B cell (primary cell): ENCODE results near the gene FZD10. TPM values are rescaled to one million over a fixed set of nuclear protein-coding genes. Genes with fewer than 3 reads are reported as not detected.

Source experiments
- ATAC-seq: fragments of 200-7000 bp; cut with Tn5 transposase; one replicate; pipeline ENCODE4 v1.10.0; 2021; ENCODE audit warnings: low read depth, mild to moderate bottlenecking, moderate number of reproducible peaks, moderate library complexity
- CTCF ChIA-PET: fragments of 350-600 bp; sonication (Branson Sonifier 250); formaldehyde crosslinking; loops from one replicate; lab custom pipeline; 2021; ENCODE audit warnings: antibody characterized with exemption, inconsistent platforms; lab: Charles Lee
- POLR2A ChIA-PET: fragments of 350-600 bp; sonication (Branson Sonifier 250); formaldehyde crosslinking; loops from one replicate; lab custom pipeline; 2021; ENCODE audit warnings: antibody characterized with exemption; lab: Charles Lee
- DNase-seq: peaks from one replicate; pipeline ENCODE4 v3.0.0; 2013
- H2AFZ ChIP-seq: 2 replicates; pipeline ENCODE4 v1.6.1; 2012; ENCODE audit warnings: mild to moderate bottlenecking, low read depth, low read length; ENCODE audit not compliant: insufficient read depth, poor library complexity, severe bottlenecking
- H3K27ac ChIP-seq, 2 donors: 1 replicate in 1 of 2; 2 replicates in 1 of 2; pipeline ENCODE4 v1.5.1; 2012 to 2013; ENCODE audit warnings: low read length in 2 of 2, mild to moderate bottlenecking in 2 of 2, moderate library complexity in 1 of 2
- H3K27me3 ChIP-seq, 4 experiments: fragments of 200-600 bp in 1 of 4; sonication (generic) in 1 of 4; replicated peaks in 1 of 4; 1 replicate in 2 of 4; 2 replicates in 2 of 4; pipeline versions ENCODE4 v1.6.1 to v1.7.0; 2013 to 2016; ENCODE audit warnings: low read length in 3 of 4, mild to moderate bottlenecking in 2 of 4, mixed read lengths in 1 of 4, moderate library complexity in 1 of 4; ENCODE audit not compliant: insufficient read depth in 4 of 4, control insufficient read depth in 3 of 4; ENCODE audit errors: control extremely low read depth in 1 of 4
- H3K36me3 ChIP-seq, 2 experiments: replicated peaks in 1 of 2; 1 replicate in 1 of 2; 2 replicates in 1 of 2; pipeline versions ENCODE4 v1.6.1 to v1.7.1; 2013; ENCODE audit warnings: low read length in 1 of 2; ENCODE audit not compliant: insufficient read depth in 2 of 2, control insufficient read depth in 1 of 2; ENCODE audit errors: control extremely low read depth in 1 of 2, extremely low read depth in 1 of 2
- H3K4me1 ChIP-seq, 2 donors: fragments of 200-600 bp in 1 of 2; sonication (generic) in 1 of 2; 1 replicate in 1 of 2; 2 replicates in 1 of 2; pipeline versions ENCODE4 v1.5.1 to v1.6.1; 2013 to 2017; ENCODE audit warnings: low read length in 2 of 2; ENCODE audit not compliant: control insufficient read depth in 2 of 2, insufficient read depth in 2 of 2
- H3K4me2 ChIP-seq: replicated peaks from 2 replicates; pipeline ENCODE3; 2012; ENCODE audit warnings: mild to moderate bottlenecking, low read depth, low read length; ENCODE audit not compliant: poor library complexity, severe bottlenecking
- H3K4me3 ChIP-seq, 5 experiments: fragments of 200-600 bp in 1 of 5; sonication (generic) in 1 of 5; 1 replicate in 3 of 5; 2 replicates in 2 of 5; pipeline versions ENCODE4 v1.5.1 to v1.7.0; 2011 to 2016; ENCODE audit warnings: low read length in 4 of 5, mild to moderate bottlenecking in 4 of 5, low read depth in 2 of 5, control low read depth in 1 of 5, moderate library complexity in 1 of 5; ENCODE audit not compliant: insufficient read depth in 1 of 5; ENCODE audit errors: control extremely low read depth in 1 of 5, extremely low read depth in 1 of 5
- H3K79me2 ChIP-seq: fragments of 200-600 bp; sonication (generic); one replicate; pipeline ENCODE4 v1.6.0; 2016; ENCODE audit warnings: low read length; ENCODE audit not compliant: control insufficient read depth, insufficient read depth
- H3K9ac ChIP-seq: fragments of 200-600 bp; sonication (generic); 2 replicates; pipeline ENCODE4 v1.6.1; 2017; ENCODE audit warnings: mild to moderate bottlenecking, low read length, moderate library complexity
- H3K9me3 ChIP-seq, 3 donors: one replicate each; pipeline versions ENCODE4 v1.6.1 to v1.7.1; 2013; ENCODE audit warnings: low read length in 2 of 3; ENCODE audit not compliant: control insufficient read depth in 2 of 3, insufficient read depth in 1 of 3; ENCODE audit errors: control extremely low read depth in 1 of 3
- H4K20me1 ChIP-seq: 2 replicates; pipeline ENCODE4 v1.6.0; 2012; ENCODE audit warnings: mild to moderate bottlenecking, low read length; ENCODE audit not compliant: insufficient read depth, control insufficient read depth, poor library complexity, severe bottlenecking
- H3K27ac Mint-ChIP-seq: one replicate; pipeline ENCODE4 v1.8.0; 2021; ENCODE audit warnings: mixed read lengths
- H3K27me3 Mint-ChIP-seq: one replicate; pipeline ENCODE4 v1.8.0; 2021; ENCODE audit warnings: mixed read lengths
- H3K4me1 Mint-ChIP-seq: one replicate; pipeline ENCODE4 v1.8.0; 2021; ENCODE audit warnings: mixed read lengths
- H3K4me3 Mint-ChIP-seq: one replicate; pipeline ENCODE4 v1.8.0; 2021; ENCODE audit warnings: mixed read lengths
- H3K9me3 Mint-ChIP-seq: one replicate; pipeline ENCODE4 v1.8.0; 2022; ENCODE audit warnings: mixed read lengths; ENCODE audit not compliant: insufficient read depth
- CTCF ChIP-seq: fragments of 200-600 bp; IDR thresholded peaks from one replicate; pipeline ENCODE4 v1.8.0; 2022; ENCODE audit warnings: antibody characterized with exemption, mild to moderate bottlenecking
- EZH2 ChIP-seq: IDR thresholded peaks from 2 replicates; pipeline ENCODE4 v1.6.1; 2012; ENCODE audit warnings: borderline replicate concordance, low read depth, mild to moderate bottlenecking, moderate library complexity, low read length; ENCODE audit not compliant: insufficient read depth, poor library complexity, severe bottlenecking
- WGBS: methylation state at CpG from one replicate; pipeline ENCODE4 v1.1.5; 2013; ENCODE audit warnings: missing lambda C conversion rate; ENCODE audit not compliant: insufficient coverage; 5-methylcytosine and 5-hydroxymethylcytosine counted together
- intact Hi-C: fragments of 100-400 bp; cut with micrococcal nuclease; formaldehyde crosslinking; loops from one replicate; pipeline ENCODE4 v1.10.0; 2022
- polyA plus RNA-seq: library from polyadenylated mRNA; depleted of rRNA; stranded (reverse); fragments of >200 nt; gene quantifications from 2 replicates; pipeline ENCODE4 v1.2.3, GENCODE V29; 2012
- total RNA-seq, 2 donors: library from RNA; stranded (reverse); fragments of 120-200 nt in 1 of 2; gene quantifications; 1 replicate in 1 of 2; 2 replicates in 1 of 2; pipeline versions ENCODE4 v1.2.3 to v1.2.4, GENCODE V29; 2013 to 2022

FZD10 gene
- total and polyA plus RNA-seq, 2 donors (not counting 1 experiment from before 2014, with no cell fraction given) = not detected

GRCh38 chr12:130147875-130148596, 14.2 kb upstream of the FZD10 start:
- H3K9me3 Mint-ChIP-seq = no peaks in the 10 kb centered on the region
- H3K27ac Mint-ChIP-seq = no peak overlapping the region
- H3K9ac ChIP-seq = no peak overlapping the region
- H3K4me2 ChIP-seq = no peak overlapping the region
- no peaks in the 10 kb centered on the region for H3K27me3 ChIP-seq
- ATAC-seq (no peak), DNase-seq (no peak)
- intact Hi-C loops = no loop called here
- H3K4me3 ChIP-seq = no peak overlapping the region
- H4K20me1 ChIP-seq = no peaks in the 10 kb centered on the region
- H3K27ac ChIP-seq = no peak overlapping the region
- no peaks in the 10 kb centered on the region for H3K4me1 ChIP-seq
- no peaks in the 10 kb centered on the region for H3K4me1 Mint-ChIP-seq
- H3K36me3 ChIP-seq = no peaks in the 10 kb centered on the region
- H3K79me2 ChIP-seq = no peaks in the 10 kb centered on the region
- H3K9me3 ChIP-seq = peaks cover 0 to 22% (median 0%) of the 10 kb centered on the region in 3 donors
- TF ChIP-seq CTCF (no peak), EZH2 (no peak)
- ChIA-PET CTCF (no interaction called here), POLR2A (no interaction called here)
- H3K27me3 Mint-ChIP-seq = no peaks in the 10 kb centered on the region
- 63% methylated on average over 5 of the region's 8 CpGs for WGBS
- no peak overlapping the region for H3K4me3 Mint-ChIP-seq
- no peak overlapping the region for H2AFZ ChIP-seq

GRCh38 chr12:130151846-130152245, 10.4 kb upstream of the FZD10 start:
- Mint-ChIP-seq H3K4me3 (no peak overlapping the region), H3K4me1 (no peaks in the 10 kb centered on the region), H3K9me3 (no peaks in the 10 kb centered on the region), H3K27me3 (peaks cover 18% of the 10 kb centered on the region), H3K27ac (no peak overlapping the region)
- Histone ChIP-seq H4K20me1 (no peaks in the 10 kb centered on the region), H3K4me3 (no peak overlapping the region), H3K9me3 (peaks cover 0 to 19% (median 0%) of the 10 kb centered on the region in 3 donors), H3K9ac (no peak overlapping the region), H3K36me3 (no peaks in the 10 kb centered on the region), H3K79me2 (no peaks in the 10 kb centered on the region), H3K4me1 (no peaks in the 10 kb centered on the region), H3K27ac (no peak overlapping the region), H2AFZ (no peak overlapping the region), H3K27me3 (peaks cover 0 to 10% (median 0%) of the 10 kb centered on the region in 4 experiments), H3K4me2 (no peak overlapping the region)
- TF ChIP-seq CTCF = no peak
- TF ChIP-seq EZH2 = no peak
- ChIA-PET CTCF (no interaction called here), POLR2A (no interaction called here)
- intact Hi-C loops = no loop called here
- WGBS = 84% methylated on average over 5 of the region's 9 CpGs
- ATAC-seq (no peak), DNase-seq (no peak)
